Right renal pelvis (tissue), 4 donors: ENCODE results near the gene CECR2. TPM values are rescaled to one million over a fixed set of nuclear protein-coding genes. Genes with fewer than 3 reads are reported as not detected.

Experiments used
- DNase-seq, 4 donors: peaks; one replicate each; pipeline ENCODE4 v3.0.0-alpha.2; 2013; ENCODE audit warnings: low read depth in 4 of 4, low spot score in 3 of 4, missing footprints in 1 of 4
- polyA plus RNA-seq, 4 donors: library from polyadenylated mRNA; unstranded; fragments of 120-200 nt; gene quantifications; one replicate each; pipeline ENCODE4 v1.2.1, GENCODE V29; 2013; ENCODE audit not compliant: insufficient read length in 4 of 4

The CECR2 gene
- polyA plus RNA-seq, 4 donors = 11.1 to 14.1 (median 11.7) TPM

DNA sequence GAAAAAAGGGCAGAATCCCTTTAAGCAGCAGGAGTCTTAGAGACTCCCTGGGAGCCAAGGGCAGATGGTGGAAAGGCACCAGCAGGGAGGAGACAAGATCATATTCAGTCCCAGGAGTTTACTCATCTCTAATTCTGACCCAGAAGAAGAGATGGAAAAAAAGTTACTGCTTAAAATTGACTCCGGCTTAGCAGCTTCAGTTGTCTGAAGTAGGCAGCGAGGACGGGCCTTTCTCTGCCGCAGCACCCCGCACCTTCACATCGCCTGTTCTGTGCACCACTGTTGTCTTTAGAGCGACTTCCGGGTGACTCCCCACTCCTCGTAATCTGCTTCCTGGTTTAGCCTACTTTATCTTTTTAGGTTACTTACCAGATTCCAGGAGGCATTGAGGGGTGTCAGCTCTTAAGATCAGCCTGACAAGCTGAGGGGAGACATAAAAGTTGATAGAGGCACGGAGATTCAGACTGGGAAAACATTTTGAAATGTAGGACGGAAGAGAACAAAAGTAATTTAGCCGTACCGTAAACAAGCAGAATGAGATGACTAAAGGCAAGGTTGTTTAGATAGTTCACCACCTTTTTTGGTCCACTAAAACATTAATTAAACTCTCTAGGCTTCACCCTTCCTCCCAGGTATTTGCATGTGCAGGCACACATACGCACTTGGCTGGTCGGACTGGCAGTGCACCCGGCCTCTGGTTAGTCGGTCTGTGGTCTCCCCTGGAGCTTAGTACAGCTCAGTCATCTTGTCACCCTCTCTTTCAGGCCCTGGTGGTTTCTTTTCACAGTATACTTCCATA is 74.3 kb downstream of the CECR2 start:
- no peak for DNase-seq

- DNase-seq = no peak
These were observed 74.9 kb downstream of the CECR2 start for GRCh38 chr22:17444204-17444504.

GRCh38 chr22:17446698-17447097 is 77.4 kb downstream of the CECR2 start:
- DNase-seq = no peak

DNA sequence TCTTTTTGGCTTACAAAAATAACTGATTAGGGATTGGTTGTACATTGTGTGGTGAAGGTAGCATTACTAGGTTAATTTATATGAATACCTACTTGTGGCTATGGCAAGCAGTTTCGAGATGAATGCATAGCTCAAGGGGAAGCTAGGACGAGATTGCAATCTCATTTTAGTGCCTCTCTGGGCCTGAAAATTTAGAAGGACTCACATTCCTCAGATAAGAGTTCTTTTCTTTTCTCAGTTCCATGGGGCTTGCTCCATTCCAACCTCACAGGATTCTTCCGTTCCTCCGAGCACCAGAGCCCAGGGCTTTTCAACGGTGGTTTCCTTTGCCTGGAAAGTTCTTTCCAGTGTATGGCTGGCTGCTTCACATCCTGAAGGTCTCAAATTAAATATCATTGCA is 82.1 kb downstream of the CECR2 start:
- no peak for DNase-seq

GRCh38 chr22:17460895-17461294 is 91.6 kb downstream of the CECR2 start:
- DNase-seq = no peak

- DNase-seq = no peak
These were observed 101.7 kb downstream of the CECR2 start for GRCh38 chr22:17470880-17471500.

- no peak for DNase-seq
These were observed 102.8 kb downstream of the CECR2 start for GRCh38 chr22:17471886-17472535.

GRCh38 chr22:17472932-17473331 is 103.7 kb downstream of the CECR2 start:
- DNase-seq = no peak

GRCh38 chr22:17475318-17476230 is 106.3 kb downstream of the CECR2 start:
- DNase-seq = no peak

DNA sequence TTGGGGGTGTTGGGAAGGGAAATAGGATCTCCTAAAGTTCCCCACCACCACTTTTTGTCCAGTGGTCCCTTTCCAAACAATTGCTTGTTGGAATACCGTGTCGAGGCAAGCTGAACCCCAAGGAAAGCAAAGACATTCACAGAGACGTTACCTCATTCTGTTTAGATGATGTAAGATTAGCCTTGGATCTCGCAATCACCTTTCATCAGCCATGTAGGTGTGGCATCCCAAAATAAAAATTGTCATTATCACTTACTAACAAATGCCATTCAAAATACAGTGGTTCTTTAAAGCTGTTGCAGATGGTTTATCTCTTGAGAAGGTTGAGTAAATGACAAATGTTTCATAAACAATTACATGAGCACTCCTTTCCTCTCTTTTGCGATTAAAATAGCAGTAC is 107.6 kb downstream of the CECR2 start:
- DNase-seq = no peak

- no peak for DNase-seq
These were observed 108.2 kb downstream of the CECR2 start for GRCh38 chr22:17477391-17477833.

DNA sequence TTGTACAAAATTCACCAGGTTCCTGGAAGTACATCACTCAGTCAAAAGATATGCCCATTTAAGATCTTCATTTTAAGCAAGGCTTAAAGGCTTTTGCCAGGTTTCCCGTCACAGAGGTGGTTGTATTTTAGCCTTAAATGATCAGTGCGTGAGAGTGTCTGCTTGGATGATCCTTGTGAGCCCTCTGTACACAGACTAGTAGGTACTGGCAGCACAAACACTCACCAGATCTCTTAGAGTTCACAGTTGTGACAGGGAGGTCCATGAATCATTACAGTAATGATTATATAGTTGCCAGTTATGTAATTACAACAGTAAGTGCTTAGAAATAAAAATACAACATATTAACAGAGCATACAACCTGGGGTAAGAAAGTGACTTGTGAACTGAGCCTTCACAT is 109.9 kb downstream of the CECR2 start:
- no peak for DNase-seq

DNA sequence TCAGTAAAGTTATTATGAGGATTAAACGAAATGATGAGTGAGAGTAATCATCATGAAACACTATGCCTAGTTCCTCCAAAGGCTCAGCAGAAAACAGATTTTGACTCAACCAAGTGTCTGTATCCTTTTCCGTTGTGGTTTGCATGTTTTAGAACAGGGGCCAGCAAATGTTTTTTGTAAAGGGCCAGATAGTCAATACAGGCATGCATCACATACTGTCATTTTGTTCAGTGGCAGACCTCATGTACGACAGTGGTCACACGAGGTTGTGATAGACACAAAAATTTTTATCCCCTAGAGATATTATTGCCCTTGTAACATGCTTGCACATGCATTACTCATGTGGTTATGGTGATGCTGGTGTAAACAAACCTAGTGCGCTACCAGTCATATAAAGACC is 112.2 kb downstream of the CECR2 start:
- DNase-seq = no peak

DNA sequence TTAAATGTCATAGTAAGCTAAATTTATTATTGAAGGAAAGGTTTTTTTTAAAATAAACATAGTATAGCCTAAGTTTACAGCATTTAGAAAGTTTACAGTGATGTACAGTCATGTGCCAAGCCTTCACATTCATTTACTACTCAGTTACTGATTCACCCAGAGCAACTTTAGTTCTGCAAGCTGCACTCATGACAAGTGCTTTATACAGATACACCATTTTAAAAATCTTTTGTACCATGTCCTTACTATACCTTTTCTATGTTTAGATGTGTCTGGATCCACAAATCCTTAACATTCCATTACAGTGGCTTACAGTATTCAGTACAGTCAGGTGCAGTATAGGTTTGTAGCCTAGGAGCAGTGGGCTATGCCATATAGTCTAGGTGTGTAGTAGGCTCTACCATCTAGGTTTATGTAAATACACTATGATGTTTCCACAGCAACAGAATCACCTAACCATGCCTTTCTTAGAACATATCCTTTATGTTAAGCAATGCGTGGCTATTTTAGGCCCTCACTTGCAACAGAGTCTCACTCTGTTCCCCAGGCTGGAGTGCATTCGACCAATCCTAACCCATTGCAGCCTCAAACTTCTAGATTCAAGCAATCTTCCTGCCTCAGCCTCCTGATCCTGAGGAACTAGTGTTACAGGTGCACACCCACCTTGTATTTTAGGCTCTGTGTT is 114.6 kb downstream of the CECR2 start:
- DNase-seq = peak in 3 of 4 donors; percentile 18 to 26 (median 22)

GRCh38 chr22:17484608-17485007 is 115.3 kb downstream of the CECR2 start:
- DNase-seq = no peak

DNA sequence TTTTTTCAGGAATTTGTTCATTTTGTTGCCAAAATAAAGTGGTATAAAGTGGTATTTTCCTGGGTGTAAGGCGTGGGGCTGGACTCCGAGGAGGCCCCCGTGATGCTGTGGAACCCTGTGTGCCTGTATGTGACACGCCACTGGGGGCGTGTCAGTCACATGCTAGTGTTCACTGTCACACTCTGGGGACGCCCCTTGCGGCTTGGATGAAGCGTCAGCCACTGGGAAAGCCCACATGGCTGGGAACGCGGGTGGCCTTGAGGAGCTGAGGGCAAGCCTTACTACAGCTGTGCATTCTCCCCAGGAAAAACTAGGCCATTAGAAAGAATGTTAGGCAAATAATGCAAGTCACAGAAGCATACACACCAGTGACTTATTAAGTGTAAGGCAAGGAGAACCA is 117.1 kb downstream of the CECR2 start:
- DNase-seq = no peak

DNA sequence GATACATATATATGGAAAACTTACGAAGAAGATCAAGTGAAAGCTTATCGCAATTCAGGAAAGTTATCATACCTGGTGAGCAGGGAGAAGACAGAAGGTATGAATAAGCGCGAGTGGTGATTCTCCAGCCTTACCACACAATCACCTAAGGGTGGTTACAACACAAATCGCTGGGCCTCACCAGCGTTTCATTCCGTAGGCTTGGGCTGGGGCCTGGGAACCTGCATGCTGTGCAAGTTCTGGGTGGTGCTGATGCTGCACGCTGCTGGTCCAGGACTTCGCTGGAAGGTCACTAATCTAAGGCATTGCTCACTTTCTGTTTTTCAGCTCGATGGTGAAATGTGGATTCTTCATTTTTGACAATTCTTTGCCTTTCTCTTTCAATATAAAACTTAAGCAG is 117.5 kb downstream of the CECR2 start:
- no peak for DNase-seq

DNA sequence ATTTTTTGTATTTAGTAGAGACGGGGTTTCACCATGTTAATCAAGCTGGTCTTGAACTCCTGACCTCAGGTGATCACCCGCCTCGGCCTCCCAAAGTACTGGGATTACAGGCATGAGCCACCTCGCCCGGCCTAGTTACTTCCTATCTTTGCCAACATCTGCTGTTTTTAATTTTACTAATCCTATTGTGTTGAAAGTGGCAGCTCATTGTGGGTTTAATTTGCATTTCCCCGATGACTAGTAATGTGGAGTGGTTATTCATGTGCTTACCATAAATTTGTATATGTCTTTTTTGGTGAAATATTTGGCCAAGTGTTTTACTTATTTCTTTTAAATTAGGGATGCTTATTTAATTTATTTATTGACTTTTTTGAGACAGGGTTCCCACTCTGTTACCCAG is 119.8 kb downstream of the CECR2 start:
- DNase-seq = no peak

DNA sequence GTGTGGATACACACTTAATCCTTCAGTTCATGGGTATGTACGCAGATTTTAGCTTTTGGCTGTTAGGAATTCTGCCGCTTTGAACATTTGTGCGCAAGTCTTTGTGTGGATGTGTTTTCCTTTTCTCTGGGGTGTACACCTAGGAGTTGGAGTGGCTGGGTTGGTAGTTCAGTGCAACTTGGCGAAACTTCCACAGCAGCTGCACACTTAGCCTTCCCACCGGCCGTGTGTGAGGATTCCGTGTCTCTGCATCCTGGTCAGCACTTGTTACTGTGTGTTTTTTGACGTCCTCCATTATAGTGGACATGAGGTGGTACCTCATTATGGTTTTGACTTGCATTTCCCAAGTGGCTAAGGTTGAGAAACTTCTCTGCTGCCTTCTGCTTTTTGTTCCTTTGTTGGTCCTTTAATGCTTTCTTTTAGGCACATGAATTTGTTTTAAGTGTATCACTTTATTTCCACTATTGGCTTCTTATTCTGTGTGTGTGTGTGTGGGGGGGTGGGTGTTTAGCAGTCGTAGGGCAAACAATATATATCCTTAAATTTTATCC is 121.9 kb downstream of the CECR2 start:
- no peak for DNase-seq

- no peak for DNase-seq
These were observed 123.0 kb downstream of the CECR2 start for GRCh38 chr22:17492247-17492646.
